Measurements from ENCODE around the gene JAZF1.

GRCh38 chr7:28200598-28200997, 20.0 kb upstream of the JAZF1 start:
- no peak for TF ChIP-seq HDGF (IDR thresholded peaks at IDR 0.05)
- no peak for TF ChIP-seq NKRF (conservative IDR thresholded peaks at IDR 0.05)
- TF ChIP-seq, protein P1, sequence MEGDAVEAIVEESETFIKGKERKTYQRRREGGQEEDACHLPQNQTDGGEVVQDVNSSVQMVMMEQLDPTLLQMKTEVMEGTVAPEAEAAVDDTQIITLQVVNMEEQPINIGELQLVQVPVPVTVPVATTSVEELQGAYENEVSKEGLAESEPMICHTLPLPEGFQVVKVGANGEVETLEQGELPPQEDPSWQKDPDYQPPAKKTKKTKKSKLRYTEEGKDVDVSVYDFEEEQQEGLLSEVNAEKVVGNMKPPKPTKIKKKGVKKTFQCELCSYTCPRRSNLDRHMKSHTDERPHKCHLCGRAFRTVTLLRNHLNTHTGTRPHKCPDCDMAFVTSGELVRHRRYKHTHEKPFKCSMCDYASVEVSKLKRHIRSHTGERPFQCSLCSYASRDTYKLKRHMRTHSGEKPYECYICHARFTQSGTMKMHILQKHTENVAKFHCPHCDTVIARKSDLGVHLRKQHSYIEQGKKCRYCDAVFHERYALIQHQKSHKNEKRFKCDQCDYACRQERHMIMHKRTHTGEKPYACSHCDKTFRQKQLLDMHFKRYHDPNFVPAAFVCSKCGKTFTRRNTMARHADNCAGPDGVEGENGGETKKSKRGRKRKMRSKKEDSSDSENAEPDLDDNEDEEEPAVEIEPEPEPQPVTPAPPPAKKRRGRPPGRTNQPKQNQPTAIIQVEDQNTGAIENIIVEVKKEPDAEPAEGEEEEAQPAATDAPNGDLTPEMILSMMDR (IDR thresholded peaks at IDR 0.05 in 2 of 3, conservative IDR thresholded peaks at IDR 0.05 in 1 of 3; ENCODE audit: control insufficient read depth in 2 of 3, extremely low read depth in 1 of 3, insufficient read depth in 1 of 3, low read depth in 3 of 3, low read length in 3 of 3) = no peak
- no peak for TF ChIP-seq ATF2 (IDR thresholded peaks at IDR 0.05; ENCODE audit: low read length)
- TF ChIP-seq, protein P2, sequence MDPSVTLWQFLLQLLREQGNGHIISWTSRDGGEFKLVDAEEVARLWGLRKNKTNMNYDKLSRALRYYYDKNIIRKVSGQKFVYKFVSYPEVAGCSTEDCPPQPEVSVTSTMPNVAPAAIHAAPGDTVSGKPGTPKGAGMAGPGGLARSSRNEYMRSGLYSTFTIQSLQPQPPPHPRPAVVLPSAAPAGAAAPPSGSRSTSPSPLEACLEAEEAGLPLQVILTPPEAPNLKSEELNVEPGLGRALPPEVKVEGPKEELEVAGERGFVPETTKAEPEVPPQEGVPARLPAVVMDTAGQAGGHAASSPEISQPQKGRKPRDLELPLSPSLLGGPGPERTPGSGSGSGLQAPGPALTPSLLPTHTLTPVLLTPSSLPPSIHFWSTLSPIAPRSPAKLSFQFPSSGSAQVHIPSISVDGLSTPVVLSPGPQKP (IDR thresholded peaks at IDR 0.05; ENCODE audit: low read depth, low read length) = no peak
- TF ChIP-seq KDM1A (IDR thresholded peaks at IDR 0.05; ENCODE audit: borderline replicate concordance) = no peak
- TF ChIP-seq STAT3 (IDR thresholded peaks at IDR 0.05; ENCODE audit: low read depth, low read length) = no peak
- no peak for TF ChIP-seq JUNB (IDR thresholded peaks at IDR 0.05)
- TF ChIP-seq, protein P3, sequence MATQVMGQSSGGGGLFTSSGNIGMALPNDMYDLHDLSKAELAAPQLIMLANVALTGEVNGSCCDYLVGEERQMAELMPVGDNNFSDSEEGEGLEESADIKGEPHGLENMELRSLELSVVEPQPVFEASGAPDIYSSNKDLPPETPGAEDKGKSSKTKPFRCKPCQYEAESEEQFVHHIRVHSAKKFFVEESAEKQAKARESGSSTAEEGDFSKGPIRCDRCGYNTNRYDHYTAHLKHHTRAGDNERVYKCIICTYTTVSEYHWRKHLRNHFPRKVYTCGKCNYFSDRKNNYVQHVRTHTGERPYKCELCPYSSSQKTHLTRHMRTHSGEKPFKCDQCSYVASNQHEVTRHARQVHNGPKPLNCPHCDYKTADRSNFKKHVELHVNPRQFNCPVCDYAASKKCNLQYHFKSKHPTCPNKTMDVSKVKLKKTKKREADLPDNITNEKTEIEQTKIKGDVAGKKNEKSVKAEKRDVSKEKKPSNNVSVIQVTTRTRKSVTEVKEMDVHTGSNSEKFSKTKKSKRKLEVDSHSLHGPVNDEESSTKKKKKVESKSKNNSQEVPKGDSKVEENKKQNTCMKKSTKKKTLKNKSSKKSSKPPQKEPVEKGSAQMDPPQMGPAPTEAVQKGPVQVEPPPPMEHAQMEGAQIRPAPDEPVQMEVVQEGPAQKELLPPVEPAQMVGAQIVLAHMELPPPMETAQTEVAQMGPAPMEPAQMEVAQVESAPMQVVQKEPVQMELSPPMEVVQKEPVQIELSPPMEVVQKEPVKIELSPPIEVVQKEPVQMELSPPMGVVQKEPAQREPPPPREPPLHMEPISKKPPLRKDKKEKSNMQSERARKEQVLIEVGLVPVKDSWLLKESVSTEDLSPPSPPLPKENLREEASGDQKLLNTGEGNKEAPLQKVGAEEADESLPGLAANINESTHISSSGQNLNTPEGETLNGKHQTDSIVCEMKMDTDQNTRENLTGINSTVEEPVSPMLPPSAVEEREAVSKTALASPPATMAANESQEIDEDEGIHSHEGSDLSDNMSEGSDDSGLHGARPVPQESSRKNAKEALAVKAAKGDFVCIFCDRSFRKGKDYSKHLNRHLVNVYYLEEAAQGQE (IDR thresholded peaks at IDR 0.05; ENCODE audit: low read depth, low read length) = no peak
- TF ChIP-seq GABPA (IDR thresholded peaks at IDR 0.05; ENCODE audit: low read depth) = no peak
- TF ChIP-seq HDAC6 (IDR thresholded peaks at IDR 0.05; ENCODE audit: unreplicated experiment) = no peak
- no peak for TF ChIP-seq ZNF687 (IDR thresholded peaks at IDR 0.05)
- no peak for TF ChIP-seq FOXK2 (IDR thresholded peaks at IDR 0.05)
- no peak for TF ChIP-seq ZNF207 (IDR thresholded peaks at IDR 0.05; ENCODE audit: borderline replicate concordance)
